ENCODE measurements around the gene DNAH2. TPM values are rescaled to one million over a fixed set of nuclear protein-coding genes. Genes with fewer than 3 reads are reported as not detected.
A peak's percentile ranks its signal among the peaks of the same experiment; 100 is the strongest.

Gene DNAH2
- total and polyA plus RNA-seq, 9 of the 15 experiments (the other 6 are each of a cell fraction or from before 2014, with no cell fraction given), result 0.03 TPM; not detected in 8

DNA sequence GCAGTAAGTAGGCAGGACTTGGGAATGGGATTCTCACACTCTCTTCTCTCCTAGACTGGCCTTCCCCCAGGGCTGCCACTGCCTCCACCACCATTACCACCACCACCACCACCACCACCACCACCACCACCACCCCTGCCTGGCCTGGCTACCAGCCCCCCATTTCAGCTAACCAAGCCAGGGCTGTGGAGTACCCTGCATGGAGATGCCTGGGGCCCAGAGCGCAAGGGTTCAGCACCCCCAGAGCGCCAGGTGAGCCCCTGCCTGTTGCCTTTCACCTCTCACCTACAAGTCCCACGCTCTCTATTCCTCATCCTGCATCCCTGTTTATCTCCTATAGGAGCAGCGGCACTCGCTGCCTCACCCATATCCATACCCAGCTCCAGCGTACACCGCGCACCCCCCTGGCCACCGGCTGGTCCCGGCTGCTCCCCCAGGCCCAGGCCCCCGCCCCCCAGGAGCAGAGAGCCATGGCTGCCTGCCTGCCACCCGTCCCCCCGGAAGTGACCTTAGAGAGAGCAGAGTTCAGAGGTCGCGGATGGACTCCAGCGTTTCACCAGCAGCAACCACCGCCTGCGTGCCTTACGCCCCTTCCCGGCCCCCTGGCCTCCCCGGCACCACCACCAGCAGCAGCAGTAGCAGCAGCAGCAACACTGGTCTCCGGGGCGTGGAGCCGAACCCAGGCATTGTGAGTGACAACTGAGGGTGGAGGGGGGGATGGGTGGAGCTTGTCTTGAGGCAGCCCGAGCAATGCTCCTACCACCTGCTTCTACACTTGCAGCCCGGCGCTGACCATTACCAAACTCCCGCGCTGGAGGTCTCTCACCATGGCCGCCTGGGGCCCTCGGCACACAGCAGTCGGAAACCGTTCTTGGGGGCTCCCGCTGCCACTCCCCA lies 129.5 kb downstream of the DNAH2 start:
- no TSS peak for BruUV-seq (replicated peaks)
- no peak for FAIRE-seq

DNA sequence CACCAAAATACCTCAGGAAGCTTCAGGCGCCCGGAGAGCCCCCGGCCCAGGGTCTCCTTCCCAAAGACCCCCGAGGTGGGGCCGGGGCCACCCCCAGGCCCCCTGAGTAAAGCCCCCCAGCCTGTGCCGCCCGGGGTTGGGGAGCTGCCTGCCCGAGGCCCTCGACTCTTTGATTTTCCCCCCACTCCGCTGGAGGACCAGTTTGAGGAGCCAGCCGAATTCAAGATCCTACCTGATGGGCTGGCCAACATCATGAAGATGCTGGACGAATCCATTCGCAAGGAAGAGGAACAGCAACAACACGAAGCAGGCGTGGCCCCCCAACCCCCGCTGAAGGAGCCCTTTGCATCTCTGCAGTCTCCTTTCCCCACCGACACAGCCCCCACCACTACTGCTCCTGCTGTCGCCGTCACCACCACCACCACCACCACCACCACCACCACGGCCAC lies 130.6 kb downstream of the DNAH2 start:
- ChIA-PET CTCF (ENCODE audit: low intra/inter-chr PET ratio) (no interaction called here), POLR2A (interaction anchor here (1.3 to 1.6 kb wide), 2 partner anchors 9 kb away, joined by 4 to 6 read pairs; partner anchors contain the start of genes CYB5D1 and NAA38)
- Histone ChIP-seq H3K79me2 (ENCODE audit: control insufficient read depth, insufficient read depth, low read length) (peaks cover 26% of the 10 kb centered on the region), H3K27me3 (ENCODE audit: control insufficient read depth in 2 of 2, insufficient read depth in 2 of 2, low read length in 2 of 2) (no peaks in the 10 kb centered on the region), H3K9me3 (replicated peaks; ENCODE audit: control insufficient read depth, insufficient read depth, low read depth, low read length) (no peaks in the 10 kb centered on the region), H3K4me1 (replicated peaks in 1 of 2; ENCODE audit: control insufficient read depth in 2 of 2, insufficient read depth in 2 of 2, low read length in 2 of 2) (peaks cover 0 to 39% of the 10 kb centered on the region in 2 experiments; a peak in 3 of 5 replicates), H2AFZ (ENCODE audit: low read depth, low read length) (no peak overlapping the region), H3K4me3 (no peak overlapping the region), H3K27ac (ENCODE audit: extremely low read depth, low read depth, low read length) (no peak overlapping the region), H4K20me1 (replicated peaks; ENCODE audit: control insufficient read depth, insufficient read depth, low read length) (peaks cover 4% of the 10 kb centered on the region; the same call in 1 of the 2 replicates), H3K4me2 (ENCODE audit: insufficient read depth, low read length) (no peak overlapping the region), H3K9me1 (ENCODE audit: control insufficient read depth, insufficient read depth, low read length) (peaks cover 3% of the 10 kb centered on the region), H3K36me3 (ENCODE audit: control insufficient read depth, insufficient read depth, low read length) (peaks cover 70% of the 10 kb centered on the region; the same call in 2 of the 3 replicates), H3K9ac (ENCODE audit: insufficient read depth in 1 of 2, low read depth in 2 of 2, low read length in 2 of 2) (no peak overlapping the region)
- BruUV-seq (replicated peaks), result no TSS peak
- intact Hi-C loops (cut with micrococcal nuclease) (no loop called here), in situ Hi-C loops (cut with MboI) (no loop called here)
- FAIRE-seq (no peak), ATAC-seq (no peak), DNase-seq (ENCODE audit: extremely low read depth in 1 of 4, low spot score in 3 of 4) (no peak)
- TF ChIP-seq PPARD (CRISPR knock-in tag; IDR thresholded peaks at IDR 0.05), result no peak
- no peak for TF ChIP-seq NFRKB (IDR thresholded peaks at IDR 0.05; ENCODE audit: low read depth)
- TF ChIP-seq ZKSCAN1 (IDR thresholded peaks at IDR 0.05; ENCODE audit: low read depth, low read length), result no peak
- no peak for TF ChIP-seq HDAC8 (tag; IDR thresholded peaks at IDR 0.05)
- TF ChIP-seq SMAD3 (CRISPR knock-in tag; conservative IDR thresholded peaks at IDR 0.05), result no peak
- TF ChIP-seq ZBTB7A (IDR thresholded peaks at IDR 0.05; ENCODE audit: borderline replicate concordance, control insufficient read depth, low read depth, low read length), result no peak
- TF ChIP-seq, protein P1, sequence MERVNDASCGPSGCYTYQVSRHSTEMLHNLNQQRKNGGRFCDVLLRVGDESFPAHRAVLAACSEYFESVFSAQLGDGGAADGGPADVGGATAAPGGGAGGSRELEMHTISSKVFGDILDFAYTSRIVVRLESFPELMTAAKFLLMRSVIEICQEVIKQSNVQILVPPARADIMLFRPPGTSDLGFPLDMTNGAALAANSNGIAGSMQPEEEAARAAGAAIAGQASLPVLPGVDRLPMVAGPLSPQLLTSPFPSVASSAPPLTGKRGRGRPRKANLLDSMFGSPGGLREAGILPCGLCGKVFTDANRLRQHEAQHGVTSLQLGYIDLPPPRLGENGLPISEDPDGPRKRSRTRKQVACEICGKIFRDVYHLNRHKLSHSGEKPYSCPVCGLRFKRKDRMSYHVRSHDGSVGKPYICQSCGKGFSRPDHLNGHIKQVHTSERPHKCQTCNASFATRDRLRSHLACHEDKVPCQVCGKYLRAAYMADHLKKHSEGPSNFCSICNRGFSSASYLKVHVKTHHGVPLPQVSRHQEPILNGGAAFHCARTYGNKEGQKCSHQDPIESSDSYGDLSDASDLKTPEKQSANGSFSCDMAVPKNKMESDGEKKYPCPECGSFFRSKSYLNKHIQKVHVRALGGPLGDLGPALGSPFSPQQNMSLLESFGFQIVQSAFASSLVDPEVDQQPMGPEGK (CRISPR knock-in tag; IDR thresholded peaks at IDR 0.05; ENCODE audit: borderline replicate concordance), result no peak
- no peak for TF ChIP-seq PHB2 (IDR thresholded peaks at IDR 0.05; ENCODE audit: low read depth)
- TF ChIP-seq KAT8 (IDR thresholded peaks at IDR 0.05; ENCODE audit: low read depth), result no peak
- TF ChIP-seq MYNN (IDR thresholded peaks at IDR 0.05), result no peak
- TF ChIP-seq MYNN (CRISPR knock-in tag; IDR thresholded peaks at IDR 0.05), result no peak
- no peak for TF ChIP-seq RNF2 (IDR thresholded peaks at IDR 0.05)
- TF ChIP-seq HDAC6 (IDR thresholded peaks at IDR 0.05; ENCODE audit: low read depth, low read length), result no peak
- WGBS (ENCODE audit: insufficient coverage, low coverage, missing lambda C conversion rate), result 100% methylated on average over 2 of the region's 20 CpGs

More for the DNA sequence above, 129.5 kb downstream of the DNAH2 start:
- H3K27me3 ChIP-seq (ENCODE audit: control insufficient read depth in 2 of 2, insufficient read depth in 2 of 2, low read length in 2 of 2), result no peaks in the 10 kb centered on the region
- H4K20me1 ChIP-seq (replicated peaks; ENCODE audit: control insufficient read depth, insufficient read depth, low read length), result peaks cover 4% of the 10 kb centered on the region; the same call in 1 of the 2 replicates
- WGBS (ENCODE audit: insufficient coverage, low coverage, missing lambda C conversion rate), result 91% methylated on average over 6 of the region's 34 CpGs
- H2AFZ ChIP-seq (ENCODE audit: low read depth, low read length), result no peak overlapping the region
- no peak overlapping the region for H3K4me2 ChIP-seq (ENCODE audit: insufficient read depth, low read length)
- H3K36me3 ChIP-seq (ENCODE audit: control insufficient read depth, insufficient read depth, low read length), result peaks cover 59% of the 10 kb centered on the region; the same call in 2 of the 3 replicates
- ChIA-PET POLR2A (interaction anchor here (1.7 kb wide), 1 partner anchor 9 kb away, joined by 7 read pairs; the partner anchor contains the start of gene NAA38), CTCF (ENCODE audit: low intra/inter-chr PET ratio) (no interaction called here)
- peak; percentile 47; the same call in 1 of the 2 replicates for TF ChIP-seq POLR2G (IDR thresholded peaks at IDR 0.05; ENCODE audit: low read depth, low read length)
- TF ChIP-seq NR2C1 (IDR thresholded peaks at IDR 0.05), result peak; percentile 60
- no peak for TF ChIP-seq NR2C1 (tag; IDR thresholded peaks at IDR 0.05)
- no peak for TF ChIP-seq PHF20 (IDR thresholded peaks at IDR 0.05; ENCODE audit: partially characterized antibody)
- peak; percentile 36 for TF ChIP-seq RBFOX2 (IDR thresholded peaks at IDR 0.05; ENCODE audit: low read depth, low read length)
- no peak overlapping the region for H3K27ac ChIP-seq (ENCODE audit: extremely low read depth, low read depth, low read length)
- DNase-seq (ENCODE audit: extremely low read depth in 1 of 4, low spot score in 3 of 4) (no peak), ATAC-seq (no peak)
- in situ Hi-C loops (cut with MboI) (no loop called here), intact Hi-C loops (cut with micrococcal nuclease) (no loop called here)
- no peaks in the 10 kb centered on the region for H3K9me3 ChIP-seq (replicated peaks; ENCODE audit: control insufficient read depth, insufficient read depth, low read depth, low read length)
- H3K4me3 ChIP-seq, result no peak overlapping the region
- H3K79me2 ChIP-seq (ENCODE audit: control insufficient read depth, insufficient read depth, low read length), result peaks cover 37% of the 10 kb centered on the region
- no peak overlapping the region for H3K9ac ChIP-seq (ENCODE audit: insufficient read depth in 1 of 2, low read depth in 2 of 2, low read length in 2 of 2)
- H3K4me1 ChIP-seq (replicated peaks in 1 of 2; ENCODE audit: control insufficient read depth in 2 of 2, insufficient read depth in 2 of 2, low read length in 2 of 2), result peaks cover 0 to 41% of the 10 kb centered on the region in 2 experiments; a peak in 3 of 5 replicates
- peaks cover 3% of the 10 kb centered on the region for H3K9me1 ChIP-seq (ENCODE audit: control insufficient read depth, insufficient read depth, low read length)

All from K562 (cell line).